NCI-H2227 (cell line): ENCODE measurements around the gene OR4E1.
"Not testable (repeated sequence)": the region's sequence is repeated elsewhere in the genome, so short reads cannot be mapped to it uniquely, and the experiment has no call there.

ENCODE experiments used
- DNase-seq: peaks from one replicate; lab custom pipeline; 2025; ENCODE audit not compliant: unreplicated experiment; lab: John Stamatoyannopoulos, UW

OR4E1 gene, protein sequence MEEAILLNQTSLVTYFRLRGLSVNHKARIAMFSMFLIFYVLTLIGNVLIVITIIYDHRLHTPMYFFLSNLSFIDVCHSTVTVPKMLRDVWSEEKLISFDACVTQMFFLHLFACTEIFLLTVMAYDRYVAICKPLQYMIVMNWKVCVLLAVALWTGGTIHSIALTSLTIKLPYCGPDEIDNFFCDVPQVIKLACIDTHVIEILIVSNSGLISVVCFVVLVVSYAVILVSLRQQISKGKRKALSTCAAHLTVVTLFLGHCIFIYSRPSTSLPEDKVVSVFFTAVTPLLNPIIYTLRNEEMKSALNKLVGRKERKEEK

DNA sequence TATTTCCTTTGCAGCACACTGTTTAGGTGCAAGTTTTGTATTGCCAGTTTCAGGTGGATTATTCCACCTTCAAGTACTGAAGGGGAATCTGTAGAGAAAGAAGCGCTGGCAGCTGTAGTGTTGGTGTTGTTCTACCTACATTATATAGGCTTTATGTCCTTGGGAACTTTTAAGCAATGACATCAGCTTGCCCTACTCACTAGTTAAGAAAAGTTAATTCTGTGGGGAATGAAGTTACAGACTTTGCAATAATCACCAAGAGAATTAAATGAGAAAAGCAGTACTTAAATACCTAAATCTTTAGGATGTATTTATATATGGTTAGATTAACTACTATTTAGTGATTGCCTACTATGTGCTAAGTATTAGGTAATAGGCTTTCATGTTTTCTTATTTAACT lies at the start of gene OR4E1:
Gene OR4E1, minus strand, starts transcription at position 101 of the 400 bp plus-strand sequence. CDS start 2,883 bp downstream, outside the sequence.
- no peak for DNase-seq

DNA sequence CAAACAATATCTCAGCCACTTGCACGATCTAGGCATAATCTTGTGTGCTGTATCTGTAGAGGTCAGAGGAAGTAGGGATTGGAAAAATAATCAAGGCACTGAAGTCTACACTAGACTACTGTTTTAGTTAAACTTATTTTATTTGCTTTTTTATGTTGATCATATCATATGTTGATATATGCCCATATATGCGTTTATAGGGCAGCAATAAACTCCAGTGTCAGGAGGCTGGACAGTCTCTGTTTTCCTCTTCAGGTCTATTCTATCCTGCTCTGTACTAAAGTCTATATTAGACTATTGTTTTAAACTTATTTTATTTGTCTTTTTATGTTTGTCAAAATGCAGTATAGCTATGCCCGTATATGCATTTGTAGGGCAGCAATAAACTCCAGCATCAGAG lies 47.9 kb upstream of the OR4E1 start:
- no peak for DNase-seq

DNA sequence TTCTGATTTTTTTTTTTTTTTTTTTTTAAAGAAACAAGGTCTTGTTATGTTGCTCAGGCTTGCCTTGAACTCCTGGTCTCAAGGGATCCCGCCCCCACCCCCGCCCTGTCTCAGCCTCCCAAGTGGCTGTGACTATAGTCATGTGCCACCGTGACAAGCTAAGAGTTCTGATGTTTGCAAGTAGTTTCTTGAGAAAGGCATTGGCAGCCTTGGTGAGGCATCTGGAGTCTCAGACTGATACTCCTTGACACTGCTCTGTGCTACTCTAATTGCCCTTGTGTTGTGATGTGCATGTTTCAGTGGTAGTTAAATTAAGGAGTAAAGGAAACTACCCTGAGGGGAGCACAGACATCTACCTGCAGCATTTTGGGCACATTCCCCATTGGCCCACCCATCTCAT lies 46.2 kb upstream of the OR4E1 start:
- DNase-seq = no peak

DNA sequence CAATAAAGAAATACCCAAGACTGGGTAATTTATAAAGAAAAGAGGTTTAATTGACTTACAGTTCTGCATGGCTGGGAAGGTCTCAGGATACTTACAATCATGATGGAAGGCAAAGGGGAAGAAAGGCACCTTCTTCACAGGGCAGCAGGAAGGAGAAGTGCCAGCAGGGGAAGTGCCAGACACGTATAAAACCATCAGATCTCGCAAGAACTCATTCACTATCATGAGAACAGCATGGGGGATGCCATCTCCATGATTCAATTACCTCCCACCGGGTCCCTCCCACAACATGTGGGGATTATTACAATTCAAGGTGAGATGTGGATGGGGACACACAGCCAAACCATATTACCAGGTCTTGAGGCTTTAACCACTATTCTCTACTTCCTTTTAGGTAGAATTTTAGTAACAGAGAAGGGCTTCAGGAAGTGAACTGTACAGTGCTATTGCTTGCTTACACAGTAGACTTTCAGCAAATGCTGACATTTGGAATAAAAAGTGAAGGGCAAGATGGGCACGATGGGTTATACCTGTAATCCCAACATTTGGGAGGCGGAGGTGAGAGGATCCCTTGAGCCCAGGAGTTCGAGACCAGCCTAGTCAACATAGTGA lies 40.8 kb upstream of the OR4E1 start:
- no peak for DNase-seq

DNA sequence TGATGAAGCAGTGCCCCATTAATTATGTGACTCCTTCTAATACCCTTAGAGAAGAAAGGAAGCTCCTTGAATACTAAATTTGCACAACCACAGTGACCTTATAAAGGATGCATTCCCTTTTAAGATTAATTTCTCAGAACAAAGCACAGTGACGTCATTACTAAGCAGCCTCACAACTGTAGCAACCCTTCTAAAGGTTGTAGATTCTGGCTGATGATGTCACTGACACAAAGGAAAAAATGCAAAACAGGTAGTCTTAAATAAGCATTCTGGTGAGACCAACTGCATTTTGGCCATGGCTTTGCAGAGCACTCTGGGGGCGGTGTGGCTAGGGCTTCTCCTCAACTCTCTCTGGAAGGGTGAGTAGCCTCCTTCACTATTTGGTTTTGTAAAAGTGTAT lies 38.4 kb upstream of the OR4E1 start:
- no peak for DNase-seq

DNA sequence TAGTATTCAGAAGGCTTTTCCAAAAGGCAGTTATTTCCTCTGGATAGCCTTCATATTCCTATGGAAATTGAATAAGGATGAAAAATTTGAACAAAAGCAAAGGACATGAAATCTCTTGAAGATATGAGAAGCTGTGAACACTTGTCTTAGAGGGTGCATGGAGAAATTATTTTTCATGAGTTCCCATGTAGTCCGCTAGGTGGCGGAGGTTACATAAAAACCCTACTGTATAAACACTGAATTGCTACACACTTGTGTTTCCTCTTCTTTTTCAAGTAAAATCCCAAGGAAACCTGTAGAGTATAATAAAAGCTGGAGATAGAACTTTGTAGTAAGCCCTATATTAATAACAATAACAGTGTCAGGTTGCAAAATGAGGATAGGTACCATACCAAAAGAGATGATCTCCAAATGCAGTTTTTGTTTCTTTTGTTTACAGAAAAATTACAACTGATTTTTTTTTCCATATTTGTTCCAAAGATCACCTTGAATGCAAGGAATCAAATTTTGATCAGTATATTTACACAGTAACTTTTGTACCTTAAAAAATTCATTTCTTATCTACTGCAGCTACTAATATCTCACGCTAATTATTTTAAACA lies 37.8 kb upstream of the OR4E1 start:
- peak; percentile 32 for DNase-seq

DNA sequence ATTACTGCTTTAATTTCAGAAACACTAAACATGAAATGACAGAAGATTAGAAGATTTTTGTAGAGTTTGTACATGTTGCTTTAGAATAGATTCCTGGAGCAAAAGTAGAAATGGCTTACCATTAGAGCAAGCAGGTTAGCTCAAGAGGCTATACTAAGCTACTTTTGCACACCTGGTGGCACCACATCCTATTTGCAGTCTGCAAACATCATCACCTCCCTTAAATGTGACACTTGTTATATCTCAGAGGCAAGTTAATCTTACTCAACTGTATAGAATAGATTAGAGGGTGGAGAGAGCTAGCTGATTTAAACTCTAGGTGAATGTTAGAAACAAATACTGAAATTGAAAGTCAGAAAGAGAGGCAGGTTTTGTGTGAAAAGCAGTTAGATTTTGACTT lies 30.7 kb upstream of the OR4E1 start:
- DNase-seq = no peak

DNA sequence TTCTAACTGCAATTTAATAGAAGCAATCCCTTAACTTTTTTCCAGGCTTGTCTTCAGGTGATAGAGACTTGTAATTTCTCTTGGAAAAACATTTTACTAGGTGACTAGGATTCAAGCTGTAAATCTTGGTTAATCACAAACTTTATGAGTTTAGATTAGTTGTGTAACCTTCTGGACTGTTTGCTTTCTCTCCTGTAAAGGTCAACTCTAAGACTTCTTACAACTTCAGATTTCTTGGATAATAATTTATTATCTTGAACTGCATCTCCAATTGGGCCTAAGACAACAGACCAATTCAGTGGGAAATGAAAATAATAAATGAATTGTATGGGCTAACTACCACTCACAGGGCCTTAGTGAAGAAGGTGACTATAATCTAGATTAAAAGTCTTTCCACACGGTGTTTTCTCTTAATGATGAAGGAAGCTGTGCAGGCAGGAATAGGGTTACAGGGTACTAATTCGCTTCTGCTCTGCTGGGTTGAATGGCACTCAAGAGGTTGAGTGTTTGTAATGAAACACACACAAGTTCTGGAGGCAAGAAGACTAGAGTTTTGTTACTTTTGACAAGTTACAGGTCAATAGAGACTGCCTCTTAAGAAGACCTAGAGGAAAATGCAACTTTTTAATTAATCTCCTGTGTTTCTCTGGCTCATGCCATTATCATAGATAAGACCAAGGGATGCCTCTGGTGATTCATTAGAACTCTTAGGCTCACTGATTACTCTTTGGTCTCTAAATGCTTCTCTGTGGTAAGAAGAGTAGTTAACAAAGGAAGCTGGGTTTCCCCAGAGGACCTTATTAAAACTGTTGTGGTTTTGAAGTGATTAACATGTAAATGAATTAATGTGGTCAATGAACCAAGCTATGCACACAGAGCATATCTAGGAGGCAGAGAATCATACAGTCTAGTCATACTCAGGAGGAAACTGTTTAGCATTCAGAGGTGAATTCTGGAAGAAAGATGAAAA lies 30.0 kb upstream of the OR4E1 start:
- no peak for DNase-seq

DNA sequence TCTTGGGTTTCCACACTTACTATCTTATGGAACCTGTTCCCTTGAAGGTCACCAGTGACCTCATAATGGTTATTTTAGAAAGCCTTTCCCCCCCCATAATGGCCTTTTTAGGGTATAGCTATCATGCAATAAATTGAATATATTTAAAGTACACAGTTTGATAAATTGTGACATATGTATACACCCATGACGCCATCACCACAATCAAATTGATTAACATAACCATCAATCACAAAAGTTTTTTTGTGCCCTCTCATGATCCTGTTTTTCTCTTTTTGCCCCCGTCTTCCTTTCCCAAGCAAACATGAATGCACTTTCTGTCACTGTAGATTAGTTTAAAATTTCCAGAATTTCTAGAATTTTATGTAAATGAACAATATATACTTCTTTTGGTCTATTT lies 28.7 kb upstream of the OR4E1 start:
- DNase-seq = no peak

DNA sequence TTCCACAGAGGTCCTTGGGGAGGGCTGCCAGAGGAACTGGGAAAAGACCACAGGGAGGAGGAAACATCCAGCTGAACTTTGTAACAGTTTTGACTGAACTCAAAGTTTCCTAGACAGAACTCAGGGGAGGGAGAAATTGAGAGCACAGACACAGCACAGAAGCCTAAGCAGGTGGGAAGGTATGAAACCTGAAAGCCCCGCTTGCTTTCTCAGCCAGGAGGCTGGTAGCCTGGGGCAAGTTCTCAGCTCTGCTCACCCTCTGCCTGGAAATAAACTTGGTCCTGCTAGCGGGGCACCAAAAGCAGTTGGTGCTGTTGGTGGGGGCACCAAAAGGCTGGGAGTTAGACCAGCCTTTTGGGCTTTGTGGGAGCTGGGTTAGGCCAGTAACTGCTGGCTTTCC lies 25.9 kb upstream of the OR4E1 start:
- DNase-seq = no peak

DNA sequence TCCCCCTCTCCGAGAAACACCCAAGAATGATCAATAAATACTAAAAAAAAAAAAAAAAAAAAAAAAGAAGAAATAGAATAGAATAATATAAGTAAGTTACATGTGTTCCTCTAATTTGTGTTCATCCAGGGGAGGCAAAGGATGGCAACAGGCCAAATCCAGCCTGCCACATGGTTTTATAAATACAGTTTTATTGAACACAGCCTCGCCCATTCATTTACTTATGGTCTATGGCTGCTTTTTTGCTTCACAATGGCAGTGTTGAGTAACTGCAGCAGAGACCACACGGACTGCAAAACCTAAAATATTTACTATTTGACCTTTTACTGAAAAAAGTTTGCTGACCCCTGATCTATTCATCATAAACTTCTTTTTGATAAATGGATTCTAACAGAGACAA lies 24.9 kb upstream of the OR4E1 start:
- DNase-seq = not testable (repeated sequence)

DNA sequence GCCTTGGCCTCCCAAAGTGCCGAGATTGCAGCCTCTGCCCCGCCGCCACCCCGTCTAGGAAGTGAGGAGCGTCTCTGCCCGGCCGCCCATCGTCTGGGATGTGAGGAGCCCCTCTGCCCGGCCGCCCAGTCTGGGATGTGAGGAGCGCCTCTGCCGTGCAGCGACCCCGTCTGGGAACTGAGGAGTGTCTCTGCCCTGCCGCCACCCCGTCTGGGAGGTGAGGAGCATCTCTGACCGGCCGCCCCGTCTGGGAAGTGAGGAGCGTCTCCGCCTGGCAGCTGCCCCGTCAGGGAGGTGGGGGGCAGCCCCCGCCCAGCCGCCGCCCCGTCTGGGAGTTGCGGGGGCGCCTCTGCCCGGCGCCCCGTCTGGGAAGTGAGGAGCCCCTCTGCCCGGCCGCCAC lies 24.0 kb upstream of the OR4E1 start:
- not testable (repeated sequence) for DNase-seq

DNA sequence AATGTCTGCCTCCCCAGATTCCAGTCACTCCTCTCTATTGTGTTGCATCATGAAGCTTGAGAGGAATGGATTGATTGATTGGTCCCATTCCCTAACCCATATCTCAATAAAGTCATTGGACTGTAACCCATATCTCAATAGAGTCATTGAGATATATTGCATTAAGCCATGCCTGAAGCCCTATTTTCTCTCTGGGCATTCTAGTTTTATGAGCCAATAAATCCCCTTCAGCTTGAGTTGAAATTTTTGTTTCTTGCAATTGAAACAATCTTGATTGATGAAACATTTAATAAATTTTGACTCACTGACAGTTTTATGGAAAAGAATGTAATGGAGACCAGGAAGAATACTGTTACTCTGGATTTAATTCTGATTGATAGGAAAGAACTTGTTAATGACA lies 20.8 kb upstream of the OR4E1 start:
- DNase-seq = no peak

DNA sequence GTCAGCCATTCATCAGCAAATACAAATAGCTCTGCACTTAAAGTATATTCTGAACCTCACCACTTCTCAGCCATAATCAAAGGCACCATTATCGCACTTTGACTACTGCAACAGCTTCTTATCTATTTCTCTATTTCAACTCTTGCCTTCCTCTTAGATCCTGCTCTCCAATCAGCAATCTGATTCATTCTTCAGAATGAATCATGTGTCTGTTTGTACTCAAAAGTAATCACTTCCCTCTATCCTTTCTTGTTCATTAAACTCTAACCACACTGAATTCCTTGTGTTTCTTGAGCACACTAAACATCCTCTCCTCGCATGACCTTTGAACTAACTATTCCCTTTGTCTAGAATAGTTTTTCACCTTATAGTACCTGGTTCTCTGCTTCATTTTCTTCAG lies 12.8 kb upstream of the OR4E1 start:
- DNase-seq = no peak

DNA sequence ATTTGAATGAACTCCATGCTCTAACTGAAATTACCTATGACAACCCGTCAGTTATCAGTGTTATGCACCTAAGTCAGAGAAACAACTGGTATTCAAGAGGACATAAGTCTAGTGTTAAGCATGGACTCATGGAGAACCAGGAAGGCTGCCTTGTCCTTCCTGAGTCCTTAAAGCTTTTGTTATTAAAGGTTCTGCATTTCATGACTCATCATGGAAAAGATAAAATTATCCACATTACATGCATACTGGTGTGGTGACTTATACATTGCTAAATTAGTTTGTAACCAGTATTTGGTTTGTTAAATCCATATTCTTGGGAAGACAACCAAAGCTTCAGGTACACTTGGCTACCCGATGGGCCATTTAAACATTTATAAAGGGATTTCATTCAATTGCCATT lies 6.5 kb upstream of the OR4E1 start:
- no peak for DNase-seq

DNA sequence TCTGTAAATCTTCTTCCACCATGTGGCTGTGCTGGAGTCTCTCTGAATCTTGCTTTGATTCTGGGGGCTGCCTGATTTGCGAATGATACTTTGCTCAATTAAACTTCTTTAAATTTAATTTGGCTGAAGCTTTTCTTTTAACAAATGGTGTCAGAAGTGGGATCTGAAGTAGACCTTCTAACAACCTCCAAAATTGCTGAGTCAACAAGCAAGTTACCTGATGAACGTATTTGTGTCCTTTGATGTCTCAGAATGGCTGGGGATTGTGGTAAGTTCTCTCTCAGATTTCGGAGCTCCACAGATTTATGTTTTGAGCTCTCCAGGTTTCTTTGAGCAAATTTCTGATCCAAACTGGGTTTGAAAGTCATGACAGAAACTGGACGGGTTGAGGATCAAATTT lies 1.9 kb upstream of the OR4E1 start:
- no peak for DNase-seq

DNA sequence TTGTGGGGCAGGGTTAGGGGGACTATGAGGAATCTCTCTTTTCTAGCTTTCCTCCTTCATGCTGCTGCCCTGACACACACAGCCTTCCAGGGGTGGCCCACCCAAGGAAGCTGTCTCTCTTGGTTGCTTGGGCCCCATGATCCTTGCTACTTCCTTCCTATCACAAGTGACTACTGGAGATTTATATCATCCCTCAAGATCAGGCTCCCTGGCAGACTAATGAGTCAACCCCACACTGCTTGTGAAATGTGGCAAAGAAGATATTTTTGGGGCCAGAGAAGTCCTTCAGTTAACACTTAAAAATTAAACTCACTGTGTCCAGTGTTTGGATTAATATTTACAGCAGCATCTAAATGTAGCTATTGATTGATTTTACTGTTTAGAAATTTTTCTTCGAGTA lies 1.5 kb downstream of the OR4E1 start:
- DNase-seq = no peak

DNA sequence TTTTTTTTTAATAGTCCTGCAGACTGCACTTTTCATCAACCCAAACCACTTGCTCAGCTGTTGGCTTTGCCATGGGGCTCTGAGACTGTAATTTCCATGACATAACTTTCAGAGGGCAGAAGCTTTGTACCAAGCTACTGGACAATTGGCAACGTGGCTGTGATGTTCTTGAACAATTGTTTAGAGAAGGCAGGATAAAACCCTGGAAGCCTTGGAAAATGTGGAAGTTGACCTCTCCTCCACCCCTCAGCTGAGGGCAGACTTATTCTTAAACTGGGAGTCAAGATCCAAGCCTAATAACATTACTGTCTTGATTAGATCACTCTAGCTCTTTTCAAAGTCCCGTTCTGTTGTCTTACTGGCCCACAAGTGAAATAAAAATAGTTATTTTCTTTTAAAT lies 2.2 kb downstream of the OR4E1 start:
- no peak for DNase-seq

DNA sequence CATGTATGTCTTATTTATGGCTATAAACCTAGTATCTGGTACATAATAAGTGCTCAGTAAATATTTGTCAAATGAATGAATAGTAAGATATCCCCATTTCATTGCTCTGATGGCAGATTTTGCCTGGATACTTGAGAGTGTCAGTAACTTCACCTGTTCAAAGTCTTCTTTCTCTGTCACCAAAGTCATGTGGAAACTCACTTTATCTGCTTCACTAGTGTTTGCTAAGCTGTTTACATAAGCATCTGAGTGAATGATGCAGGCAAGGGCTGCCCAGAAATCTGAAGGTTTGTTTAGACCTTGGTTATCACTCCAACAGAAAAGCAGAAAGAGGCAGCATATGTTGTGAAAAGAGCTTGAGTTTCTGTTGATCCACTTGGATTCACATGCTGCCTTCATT lies 4.3 kb downstream of the OR4E1 start:
- no peak for DNase-seq

DNA sequence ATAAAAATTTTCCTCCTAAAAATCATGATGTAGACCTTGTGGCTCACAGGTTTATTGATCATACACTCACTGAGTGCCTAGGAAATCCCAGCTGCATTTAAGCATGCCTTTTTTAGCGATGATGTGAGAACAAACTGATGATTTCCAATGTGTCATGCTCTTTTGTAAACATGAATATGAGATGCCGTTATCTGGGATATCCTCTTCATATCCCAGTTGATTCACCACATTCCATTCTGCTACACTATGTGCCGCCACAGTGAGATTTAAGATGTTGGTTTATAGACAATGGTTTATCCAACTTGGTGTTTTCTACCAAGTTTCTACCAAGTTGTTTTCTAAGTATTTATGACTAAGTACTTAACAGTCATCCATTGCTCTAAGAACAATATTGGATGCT lies 5.2 kb downstream of the OR4E1 start:
- DNase-seq = no peak

DNA sequence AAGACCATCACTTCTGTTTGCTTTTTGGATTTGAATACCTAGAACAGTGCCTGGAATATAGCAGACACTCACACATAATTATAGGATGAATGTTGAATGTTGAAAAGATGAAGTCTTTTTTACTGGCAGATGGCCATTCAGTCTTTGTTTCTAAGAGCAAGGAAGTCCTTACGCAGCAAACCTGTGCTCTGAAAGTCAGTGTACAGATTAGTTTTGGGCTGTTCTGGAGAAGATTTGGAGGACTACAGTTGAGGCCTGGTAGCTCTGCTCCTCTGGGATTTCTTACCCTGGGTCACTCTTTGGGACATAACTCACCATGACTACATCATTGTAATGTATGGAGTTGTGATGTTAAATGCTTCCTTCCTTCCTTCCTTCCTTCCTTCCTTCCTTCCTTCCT lies 16.6 kb downstream of the OR4E1 start:
- DNase-seq = no peak
